OCI-LY1 (cell line): ENCODE results near the gene FAM13C.

ENCODE experiments used
- CTCF ChIP-seq: fragments of 200-600 bp; sonication (generic), shearing (Covaris generic); IDR thresholded peaks from 2 replicates; pipeline ENCODE4 v1.5.1; 2017; ENCODE audit warnings: mild to moderate bottlenecking, antibody characterized with exemption, low read length, moderate library complexity, mixed read lengths
- EZH2 ChIP-seq: fragments of 200-600 bp; sonication (generic), shearing (Covaris generic); IDR thresholded peaks from 2 replicates; pipeline ENCODE4 v1.8.0; 2017; ENCODE audit warnings: borderline replicate concordance, mixed run types, mild to moderate bottlenecking, antibody characterized with exemption, low read length, moderate library complexity, mixed read lengths

- TF ChIP-seq CTCF (no peak), EZH2 (no peak)
These were observed 92.7 kb downstream of the FAM13C start for GRCh38 chr10:59269651-59270050.
